ENCODE results near the gene DQX1. TPM values are rescaled to one million over a fixed set of nuclear protein-coding genes. Genes with fewer than 3 reads are reported as not detected.

DQX1 gene
- total and polyA plus RNA-seq, 11 donors: not detected

GRCh38 chr2:74501335-74502071, 24.5 kb downstream of the DQX1 start:
- DNase-seq: no peak
- Histone ChIP-seq H3K9me3 (no peaks in the 10 kb centered on the region), H3K4me3 (peak overlapping the region in 4 of 12 donors; percentile 59 to 87 (median 66)), H3K27me3 (peaks cover 21 to 73% (median 35%) of the 10 kb centered on the region in 9 donors), H3K4me1 (peaks cover 12 to 73% (median 55%) of the 10 kb centered on the region in 12 donors), H3K27ac (no peak overlapping the region), H3K36me3 (peaks cover 0 to 18% (median 15%) of the 10 kb centered on the region in 9 donors)
- intact Hi-C loops (cut with DNase I): loop anchor here in 4 of 10 donors (5.0 kb wide), 3 partner anchors 76 to 86 kb away; no protein-coding TSS in a partner anchor
- 61 to 76% (median 73%) methylated on average over 18 of the region's 18 CpGs for WGBS, 4 donors
- ATAC-seq: no peak
- TF ChIP-seq CTCF (IDR thresholded peaks at IDR 0.05) (no peak), POLR2A (IDR thresholded peaks at IDR 0.05) (no peak)

- Histone ChIP-seq H3K36me3 (peaks cover 0 to 13% (median 10%) of the 10 kb centered on the region in 9 donors), H3K27ac (no peak overlapping the region), H3K9me3 (no peaks in the 10 kb centered on the region), H3K27me3 (peaks cover 21 to 65% (median 35%) of the 10 kb centered on the region in 9 donors), H3K4me3 (no peak overlapping the region), H3K4me1 (peaks cover 9 to 63% (median 46%) of the 10 kb centered on the region in 12 donors)
- no peak for ATAC-seq
- TF ChIP-seq POLR2A (IDR thresholded peaks at IDR 0.05): no peak
- intact Hi-C loops (cut with DNase I): loop anchor here in 4 of 10 donors (5.0 kb wide), 3 partner anchors 77 to 87 kb away; no protein-coding TSS in a partner anchor
- no peak for DNase-seq
Observed at GRCh38 chr2:74500578-74500946, 25.5 kb downstream of the DQX1 start.

- WGBS, 4 donors: 41 to 53% (median 46%) methylated on average over 14 to 15 of the region's 15 CpGs
- Histone ChIP-seq H3K9me3 (no peaks in the 10 kb centered on the region), H3K27ac (no peak overlapping the region), H3K27me3 (peaks cover 21 to 65% (median 35%) of the 10 kb centered on the region in 9 donors), H3K4me3 (peak overlapping the region in 5 of 12 donors; percentile 11 to 51 (median 42)), H3K4me1 (peaks cover 9 to 58% (median 41%) of the 10 kb centered on the region in 12 donors), H3K36me3 (peaks cover 0 to 8% (median 5%) of the 10 kb centered on the region in 9 donors)
- intact Hi-C loops (cut with DNase I): loop anchor here in 4 of 10 donors (5.0 kb wide), 3 partner anchors 77 to 87 kb away; no protein-coding TSS in a partner anchor
- TF ChIP-seq CTCF (IDR thresholded peaks at IDR 0.05): no peak
- no peak for TF ChIP-seq POLR2A (IDR thresholded peaks at IDR 0.05)
- DNase-seq: no peak
- ATAC-seq: no peak
Observed at GRCh38 chr2:74499940-74500577, 26.0 kb downstream of the DQX1 start.

- peak within 1 kb of the TSS in 11 of 12 donors; percentile 9 to 61 (median 20) for H3K4me3 ChIP-seq
- H3K9me3 ChIP-seq: no peaks in the 10 kb centered on the region
- DNase-seq (peak in 1 of 5 donors; percentile 25), ATAC-seq (no peak)
- peaks cover 0 to 2% (median under 1%) of the 10 kb centered on the region in 9 donors for H3K36me3 ChIP-seq
- no peak for TF ChIP-seq POLR2A (IDR thresholded peaks at IDR 0.05)
- no peak for TF ChIP-seq CTCF (IDR thresholded peaks at IDR 0.05)
- peaks cover 5 to 52% (median 36%) of the 10 kb centered on the region in 12 donors for H3K4me1 ChIP-seq
- intact Hi-C loops (cut with DNase I): no loop called here
- 2 to 6% (median 3%) methylated on average over 33 to 65 of the region's 65 CpGs for WGBS, 4 donors
- no peak within 1 kb of the TSS for H3K27ac ChIP-seq
- H3K27me3 ChIP-seq: peaks cover 21 to 65% (median 35%) of the 10 kb centered on the region in 9 donors
Observed at GRCh38 chr2:74499267-74499939, 26.6 kb downstream of the DQX1 start, which contains the start of gene LBX2. TSS of gene LBX2 (minus strand) at chr2:74499603. CDS start at chr2:74499537, 66 bp downstream.

Data from heart left ventricle (tissue), 16 donors.